ENCODE results near the gene CLIC1.

CLIC1 gene

GRCh38 chr6:31776989-31777666, 40.8 kb upstream of the CLIC1 start, which contains the start of gene VWA7 (continued):
- TF ChIP-seq HIC1 (tag by site-specific recombination; IDR thresholded peaks at IDR 0.05): peak; percentile 92
- TF ChIP-seq ZNF707 (tag by site-specific recombination; IDR thresholded peaks at IDR 0.05): no peak
- TF ChIP-seq ZNF747 (tag by site-specific recombination; IDR thresholded peaks at IDR 0.05): no peak
- TF ChIP-seq YY2 (tag by site-specific recombination; IDR thresholded peaks at IDR 0.05): no peak
- peak; percentile 47; the same call in 1 of the 2 replicates for TF ChIP-seq ZNF558 (tag by site-specific recombination; IDR thresholded peaks at IDR 0.05)
- TF ChIP-seq ZNF341 (tag by site-specific recombination; IDR thresholded peaks at IDR 0.05; ENCODE audit: low read depth): peak; percentile 63
- peak; percentile 87 for TF ChIP-seq GLIS2 (tag by site-specific recombination; IDR thresholded peaks at IDR 0.05)
- TF ChIP-seq ZNF10 (tag by site-specific recombination; IDR thresholded peaks at IDR 0.05): peak; percentile 78
- TF ChIP-seq ZNF639 (tag by site-specific recombination; IDR thresholded peaks at IDR 0.05): peak; percentile 76
- TF ChIP-seq ZNF184 (tag by site-specific recombination; IDR thresholded peaks at IDR 0.05): peak; percentile 99
- peak; percentile 67; the same call in 1 of the 2 replicates for TF ChIP-seq KLF9 (tag by site-specific recombination; IDR thresholded peaks at IDR 0.05; ENCODE audit: low read depth)
- no peak for TF ChIP-seq HOXC10 (CRISPR knock-in tag; IDR thresholded peaks at IDR 0.05)
- TF ChIP-seq ZBTB48 (tag by site-specific recombination; IDR thresholded peaks at IDR 0.05): peak; percentile 89
- TF ChIP-seq MEIS1 (CRISPR knock-in tag; IDR thresholded peaks at IDR 0.05; ENCODE audit: borderline replicate concordance): no peak
- peak; percentile 90 for TF ChIP-seq KLF8 (tag by site-specific recombination; IDR thresholded peaks at IDR 0.05)
- no peak for TF ChIP-seq ZNF362 (tag by site-specific recombination; IDR thresholded peaks at IDR 0.05)
- TF ChIP-seq ZNF777 (tag by site-specific recombination; IDR thresholded peaks at IDR 0.05; ENCODE audit: borderline replicate concordance): no peak
- no peak for TF ChIP-seq ZNF48 (tag by site-specific recombination; IDR thresholded peaks at IDR 0.05)
- no peak for TF ChIP-seq HOXA7 (CRISPR knock-in tag; IDR thresholded peaks at IDR 0.05; ENCODE audit: borderline replicate concordance)
- TF ChIP-seq ZNF350 (tag by site-specific recombination; IDR thresholded peaks at IDR 0.05): no peak
- no peak for TF ChIP-seq ZNF280C (tag by site-specific recombination; IDR thresholded peaks at IDR 0.05)
- peak; percentile 100 for TF ChIP-seq ZNF660 (tag by site-specific recombination; IDR thresholded peaks at IDR 0.05)
- TF ChIP-seq ZNF704 (tag by site-specific recombination; IDR thresholded peaks at IDR 0.05): no peak
- no peak for TF ChIP-seq ZNF140 (tag by site-specific recombination; IDR thresholded peaks at IDR 0.05)
- TF ChIP-seq ZNF621 (tag by site-specific recombination; IDR thresholded peaks at IDR 0.05): peak; percentile 88; the same call in 1 of the 2 replicates
- TF ChIP-seq CTCF (tag by site-specific recombination; IDR thresholded peaks at IDR 0.05): no peak
- TF ChIP-seq PRDM10 (tag by site-specific recombination; IDR thresholded peaks at IDR 0.05): peak; percentile 97

Data from HEK293 (cell line).